ENCODE measurements around the gene ANGPTL4.
"Not testable (repeated sequence)": the region's sequence is repeated elsewhere in the genome, so short reads cannot be mapped to it uniquely, and the experiment has no call there.

Gene ANGPTL4

GRCh38 chr19:8334458-8335342, 29.3 kb upstream of the ANGPTL4 start:
- no peak for DNase-seq

DNA sequence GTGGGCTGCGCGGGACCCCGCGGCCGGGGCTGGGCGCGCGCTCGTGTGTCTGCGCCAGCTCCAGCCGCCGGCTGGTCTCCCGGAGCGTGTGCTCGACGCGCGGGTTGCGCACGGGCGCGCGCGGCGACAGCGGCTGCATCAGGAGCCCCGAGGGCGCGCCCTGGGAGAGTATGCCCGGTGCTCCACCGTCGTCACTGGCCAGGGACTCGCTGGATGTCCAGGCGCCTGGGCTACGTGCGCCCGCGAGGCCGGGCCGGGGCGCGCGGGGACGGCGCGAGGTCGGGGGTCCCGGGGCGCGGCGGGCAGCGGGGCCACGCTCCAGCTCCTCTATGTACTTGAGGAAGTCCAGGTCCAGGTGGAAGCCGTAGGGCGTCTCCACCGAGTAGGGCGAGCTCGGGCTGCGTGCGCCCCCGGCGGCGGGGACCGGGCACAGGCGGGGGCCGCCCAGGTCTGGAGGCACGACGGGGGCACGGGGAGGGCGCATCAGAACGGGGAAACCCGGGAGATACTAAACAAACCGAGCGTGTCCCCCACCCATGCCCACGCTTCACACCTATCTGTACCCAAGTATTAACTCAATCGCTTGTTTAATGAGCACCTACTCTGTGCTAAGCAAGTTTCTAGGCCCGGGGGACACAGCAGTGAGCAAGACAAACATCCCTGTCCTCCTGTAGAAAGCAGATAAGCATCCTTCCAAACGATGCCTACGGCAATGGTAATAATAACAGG, 28.4 kb upstream of the ANGPTL4 start:
- no peak for DNase-seq

GRCh38 chr19:8336072-8336569, 27.8 kb upstream of the ANGPTL4 start:
- DNase-seq: no peak

DNA sequence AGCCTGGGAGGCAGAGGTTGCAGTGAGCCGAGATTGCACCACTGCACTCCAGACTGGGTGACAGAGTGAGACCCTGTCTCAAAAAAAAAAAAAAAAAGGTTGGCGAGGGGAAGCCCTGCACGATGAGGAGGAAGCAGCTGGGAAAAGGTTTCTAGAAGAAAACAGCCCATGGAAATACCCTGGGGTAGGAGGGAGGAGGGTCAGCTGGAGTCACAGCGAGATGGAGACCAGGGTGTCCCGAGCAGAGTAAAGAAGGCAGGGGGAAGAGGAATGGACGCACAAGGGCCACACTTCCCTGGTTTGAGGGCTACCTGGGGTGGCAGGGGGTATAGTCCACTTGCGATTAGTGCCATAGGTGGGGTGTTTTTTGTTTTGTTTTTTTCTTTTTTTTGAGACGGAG, 27.3 kb upstream of the ANGPTL4 start:
- DNase-seq: no peak

DNA sequence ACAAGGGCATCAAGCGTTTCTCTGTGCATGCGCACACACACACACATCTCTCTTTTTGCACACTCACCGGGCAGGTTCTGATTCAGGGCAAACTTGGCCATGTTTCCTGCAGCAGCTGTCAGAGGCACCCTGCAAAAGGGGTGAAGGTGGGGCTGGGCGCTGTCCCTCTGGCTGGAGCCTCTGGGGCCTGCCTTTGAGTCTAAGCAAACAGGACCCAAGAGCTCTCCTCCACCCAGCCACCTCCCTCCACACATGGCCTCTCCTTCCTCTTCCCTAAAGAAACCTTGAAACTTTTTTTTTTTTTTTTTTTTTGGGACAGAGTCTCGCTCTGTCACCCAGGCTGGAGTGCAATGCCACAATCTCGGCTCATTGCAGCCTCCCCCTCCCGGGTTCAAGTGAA, 26.2 kb upstream of the ANGPTL4 start:
- DNase-seq: no peak

DNA sequence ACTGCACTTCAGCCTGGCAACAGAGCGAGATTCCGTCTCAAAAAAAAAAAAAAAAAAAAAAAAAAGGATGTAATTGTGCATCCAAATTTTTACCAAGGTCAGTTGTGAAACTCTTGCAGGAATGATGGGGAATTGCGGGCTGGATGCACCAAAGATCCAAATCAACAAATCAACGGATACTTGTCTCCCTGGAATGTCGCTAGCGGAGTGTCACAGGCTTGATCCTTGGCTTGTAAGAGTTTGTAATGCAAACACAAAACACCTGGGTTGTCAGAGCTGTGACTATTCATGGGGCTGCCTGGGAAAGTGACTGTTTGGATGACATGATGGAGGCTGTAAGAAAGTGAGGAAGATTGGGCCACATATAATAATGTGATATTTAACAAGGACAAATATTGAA, 25.1 kb upstream of the ANGPTL4 start:
- no peak for DNase-seq

DNA sequence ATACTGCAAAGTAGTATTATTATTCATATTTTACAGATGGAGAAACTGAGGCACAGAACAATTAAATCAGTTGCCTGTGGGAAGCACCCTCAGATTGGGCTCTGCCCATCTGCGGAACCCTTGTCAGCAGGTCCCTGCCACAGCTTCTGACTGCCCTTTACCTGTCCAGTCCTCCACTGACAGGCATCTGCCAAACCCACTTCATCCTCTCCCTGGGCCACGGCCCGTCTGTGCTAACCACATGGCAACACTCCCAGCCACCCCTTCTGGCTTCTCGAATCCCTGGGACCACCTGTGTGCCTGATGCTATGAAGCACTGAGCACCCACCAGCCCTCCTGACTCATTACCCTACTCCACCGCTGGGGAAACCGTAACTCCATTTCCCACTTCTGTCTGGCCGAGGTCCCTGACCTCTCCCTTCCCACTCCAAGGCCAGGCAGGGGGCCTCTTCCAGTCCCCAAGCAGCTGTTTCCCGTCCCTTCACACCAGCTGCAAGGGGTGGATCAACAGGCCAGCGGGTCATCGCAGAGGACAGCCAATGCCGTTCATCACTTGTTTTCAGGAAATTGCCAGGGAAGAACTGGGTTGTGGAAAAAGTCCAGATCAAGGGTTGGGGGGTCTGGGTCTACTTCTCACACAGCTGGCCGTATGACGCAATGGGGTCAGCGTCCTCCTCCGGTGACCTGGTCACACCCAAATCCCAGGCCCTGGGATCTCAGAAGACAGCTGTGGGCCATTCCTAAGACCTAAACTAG, 23.4 kb upstream of the ANGPTL4 start:
- DNase-seq: no peak

GRCh38 chr19:8341504-8341903, 22.5 kb upstream of the ANGPTL4 start:
- DNase-seq: not testable (repeated sequence)

GRCh38 chr19:8342316-8342683, 21.7 kb upstream of the ANGPTL4 start:
- DNase-seq: no peak

DNA sequence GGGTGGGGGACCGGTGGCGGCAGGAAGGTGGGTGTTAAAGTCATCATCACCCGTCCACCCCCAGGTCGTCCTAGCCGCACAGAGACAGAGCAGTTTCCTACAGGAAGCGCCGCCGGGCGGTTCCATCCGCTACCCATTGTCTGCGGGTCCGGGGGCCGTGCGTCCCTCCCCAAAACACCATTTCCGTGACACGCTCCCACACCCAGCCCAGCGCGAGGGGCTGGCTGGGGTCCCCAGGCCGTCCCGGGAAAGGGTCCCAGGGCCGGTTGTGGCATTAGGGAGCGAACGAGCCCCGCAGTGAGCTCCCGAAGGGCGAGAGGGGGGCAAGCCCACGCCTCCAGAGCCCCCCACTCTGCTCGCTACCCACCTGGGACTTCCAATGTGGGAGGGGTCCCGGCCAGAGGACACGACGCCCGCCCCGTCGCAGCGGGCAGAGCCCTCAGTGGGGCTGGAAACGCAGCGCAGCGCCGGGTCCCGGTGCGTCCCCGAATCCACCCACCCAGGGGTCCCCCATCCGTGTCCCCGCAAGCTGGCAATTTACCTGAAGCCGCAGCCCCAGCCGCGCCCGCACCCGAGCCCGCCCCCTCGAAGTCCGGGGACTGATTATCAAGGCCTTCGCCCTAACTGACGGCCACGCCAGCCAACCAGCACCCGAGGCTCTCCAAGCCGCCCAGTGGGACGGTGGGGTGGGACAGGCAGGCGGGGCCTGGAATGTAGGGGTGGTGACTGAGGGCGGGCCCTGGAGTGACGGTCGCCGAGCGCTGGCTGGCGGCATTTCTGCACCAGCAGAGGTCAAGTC, 21.1 kb upstream of the ANGPTL4 start, which contains the start of gene KANK3:
TSS of gene KANK3 (minus strand) at position 579 of the 799 bp plus-strand sequence. CDS start 5,434 bp downstream, outside the sequence.
- DNase-seq: peak; percentile 92

DNA sequence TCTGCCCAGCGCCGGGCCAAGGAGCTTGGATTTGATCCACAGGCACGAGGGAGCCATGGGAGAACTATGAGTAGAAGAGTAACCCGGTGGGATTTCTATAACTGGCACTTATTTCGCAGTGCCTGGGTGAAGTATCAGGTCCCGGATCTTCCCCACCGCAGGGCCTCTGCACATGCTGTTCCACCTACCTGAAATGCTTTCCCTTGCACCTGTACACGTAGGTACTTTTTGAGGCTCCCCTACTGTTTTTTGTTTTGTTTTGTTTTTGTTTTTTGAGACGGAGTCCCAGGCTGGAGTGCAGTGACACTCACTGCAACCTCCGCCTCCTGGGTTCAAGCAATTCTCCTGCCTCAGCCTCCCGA, 20.5 kb upstream of the ANGPTL4 start:
- DNase-seq: no peak

DNA sequence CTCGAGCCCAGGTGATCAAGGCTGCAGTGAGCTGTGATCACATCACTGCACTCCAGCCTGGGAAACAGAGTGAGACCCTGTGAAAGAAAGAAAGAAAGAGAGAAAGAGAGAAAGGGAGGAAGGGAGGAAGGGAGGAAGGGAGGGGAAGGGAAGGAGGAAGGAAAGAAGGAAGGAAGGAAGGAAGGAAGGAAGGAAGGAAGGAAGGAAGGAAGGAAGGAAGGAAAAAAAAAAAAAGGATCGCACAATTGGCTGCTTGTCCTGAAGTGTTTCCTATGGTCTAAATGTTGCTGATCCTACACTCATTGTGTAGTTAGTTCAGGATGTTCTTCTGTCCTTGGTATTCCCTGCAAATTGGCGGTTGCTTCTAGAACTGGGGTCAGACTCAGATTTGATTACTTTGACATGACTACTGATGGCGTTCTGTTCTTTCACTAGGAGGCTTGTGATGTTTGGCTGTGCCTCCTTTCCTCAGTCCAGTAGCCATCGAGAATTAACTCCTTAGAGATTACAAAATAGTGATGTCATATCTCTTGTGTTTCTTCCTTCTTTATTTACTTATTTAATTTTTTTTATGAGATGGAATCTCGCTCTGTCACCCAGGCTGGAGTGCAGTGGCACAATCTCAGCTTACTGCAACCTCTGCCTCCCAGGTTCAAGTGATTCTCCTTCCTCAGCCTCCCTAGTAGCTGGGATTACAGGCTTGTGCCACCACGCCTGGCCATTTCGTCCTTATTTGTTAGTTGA, 14.2 kb upstream of the ANGPTL4 start:
- not testable (repeated sequence) for DNase-seq

- DNase-seq: no peak
Measured at GRCh38 chr19:8352134-8352827, 11.7 kb upstream of the ANGPTL4 start.

DNA sequence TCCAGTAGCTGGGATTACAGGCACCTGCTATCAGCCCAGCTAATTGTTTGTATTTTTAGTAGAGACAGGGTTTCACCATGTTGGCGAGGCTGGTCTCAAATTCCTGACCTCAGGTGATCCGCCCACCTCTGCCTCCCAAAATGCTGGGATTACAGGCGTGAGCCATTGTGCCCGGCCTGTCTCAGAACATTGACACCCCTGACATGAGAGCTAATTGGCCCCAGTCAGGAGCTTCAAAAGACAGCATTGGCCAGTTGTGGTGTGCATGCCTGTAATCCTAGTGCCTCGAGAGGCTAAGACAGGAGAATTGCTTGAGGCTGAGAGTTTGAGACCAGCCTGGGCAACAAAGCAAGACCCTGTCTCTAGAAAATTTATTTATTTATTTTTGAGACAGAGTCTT, 11.1 kb upstream of the ANGPTL4 start:
- not testable (repeated sequence) for DNase-seq

DNA sequence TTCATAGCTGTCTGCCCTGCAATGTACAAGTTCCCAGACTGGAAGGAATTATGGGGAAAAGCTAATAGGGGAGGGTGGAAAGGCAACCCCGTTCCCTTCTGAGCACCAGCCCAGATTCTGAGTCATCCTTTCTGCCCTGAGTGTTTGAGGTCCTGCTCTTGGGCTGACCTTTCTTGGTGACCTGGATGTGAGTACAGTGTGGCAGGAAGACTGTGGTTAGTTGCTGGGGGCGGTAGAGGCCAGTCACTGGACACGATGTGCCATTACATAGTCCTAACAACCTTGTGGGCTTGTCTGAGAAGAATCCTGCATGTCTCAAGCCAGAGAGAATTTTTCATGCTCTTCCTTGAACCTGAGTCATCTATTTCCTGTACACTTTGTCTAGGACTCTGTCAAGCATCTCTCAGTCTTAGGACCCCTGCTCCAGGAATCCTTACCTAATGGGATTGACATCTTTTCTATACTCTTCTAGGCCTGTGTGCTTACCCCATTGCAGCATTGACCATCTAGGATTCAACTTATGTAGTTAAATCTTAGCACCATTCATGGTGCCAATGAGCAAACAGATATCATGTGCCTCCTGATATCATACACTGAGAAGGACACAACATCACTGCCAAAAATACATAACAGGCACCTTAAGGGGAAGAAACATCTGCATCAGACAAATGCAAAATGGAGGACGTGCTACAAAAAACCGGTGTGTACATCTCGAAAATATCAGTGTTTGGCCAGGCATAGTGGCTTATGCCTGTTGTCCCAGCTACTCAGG, 8.1 kb upstream of the ANGPTL4 start:
- DNase-seq: no peak

DNA sequence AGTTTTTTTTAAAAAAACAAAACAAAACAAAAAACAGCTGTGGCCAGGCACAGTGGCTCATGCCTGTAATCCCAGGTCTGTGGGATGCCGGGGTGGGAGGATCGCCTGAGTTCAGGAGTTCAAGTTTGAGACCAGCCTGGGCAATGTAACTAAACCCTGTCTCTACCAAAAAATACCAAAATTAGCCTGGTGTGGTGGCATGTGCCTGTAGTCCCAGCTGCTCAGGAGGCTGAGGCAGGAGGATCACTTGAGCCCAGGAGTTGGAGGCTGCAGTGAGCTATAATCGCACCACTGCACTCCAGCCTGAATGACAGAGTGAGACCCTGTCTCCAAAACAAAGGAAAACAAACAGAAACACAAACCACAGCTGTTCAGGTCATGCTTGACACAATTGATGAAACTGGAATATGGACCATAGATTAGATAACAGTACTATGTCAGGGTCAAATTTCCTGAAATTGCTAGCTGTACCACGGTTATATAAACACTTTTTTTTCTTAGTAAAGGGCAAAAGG, 6.9 kb upstream of the ANGPTL4 start:
- no peak for DNase-seq

- no peak for DNase-seq
Measured at GRCh38 chr19:8358948-8359347, 5.0 kb upstream of the ANGPTL4 start.

GRCh38 chr19:8360196-8360595, 3.8 kb upstream of the ANGPTL4 start:
- DNase-seq: no peak

- no peak for DNase-seq
Measured at GRCh38 chr19:8361921-8362793, 1.8 kb upstream of the ANGPTL4 start.
